Measurements from ENCODE around the gene ADD3. TPM values are rescaled to one million over a fixed set of nuclear protein-coding genes. Genes with fewer than 3 reads are reported as not detected.

ADD3 gene
- total and polyA plus RNA-seq, 2 experiments from 2014 or later = 83.2 to 216 TPM

DNA sequence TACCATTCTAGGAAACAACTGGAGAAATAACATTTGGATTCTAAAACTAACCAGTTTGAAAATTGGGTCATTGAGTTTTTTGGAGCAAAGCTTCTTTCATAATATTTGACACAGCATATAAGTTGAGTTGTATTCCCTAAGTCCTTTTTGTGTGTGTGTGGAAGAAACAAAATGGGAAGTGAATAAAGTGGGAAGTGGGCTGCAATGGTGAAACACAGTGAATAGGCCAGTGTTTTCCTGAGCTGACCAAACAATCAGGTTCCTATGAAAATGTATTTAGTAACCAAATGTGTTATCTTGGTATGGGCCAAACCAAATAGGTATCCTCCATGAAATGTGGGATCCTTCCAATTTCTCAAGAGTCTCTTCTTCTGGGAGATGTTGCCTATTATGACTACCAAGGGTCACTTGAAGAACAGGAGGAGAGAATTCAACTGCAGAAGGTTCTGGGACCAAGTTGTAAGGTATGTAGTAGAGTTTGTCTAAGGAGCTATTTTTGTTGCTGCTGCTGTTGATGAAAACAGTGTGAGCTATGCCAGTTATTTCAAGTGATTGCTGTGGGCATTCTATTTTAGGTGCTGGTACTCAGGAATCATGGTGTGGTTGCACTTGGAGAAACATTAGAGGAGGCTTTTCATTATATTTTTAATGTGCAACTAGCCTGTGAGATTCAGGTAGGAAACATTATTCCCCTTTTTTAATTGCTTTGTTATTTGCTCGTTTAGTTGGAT lies 111.3 kb downstream of the ADD3 start:
- Histone ChIP-seq H3K4me2 (no peak overlapping the region), H3K9me2 (replicated peaks; ENCODE audit: insufficient read depth) (no peaks in the 10 kb centered on the region), H3K9me3 (ENCODE audit: low read depth) (no peaks in the 10 kb centered on the region), H3K4me1 (ENCODE audit: insufficient read depth) (no peaks in the 10 kb centered on the region), H3K27ac (no peak overlapping the region), H3K36me3 (replicated peaks; ENCODE audit: insufficient read depth, low read depth) (no peaks in the 10 kb centered on the region), H3K4me3 (no peak overlapping the region), H2AFZ (no peak overlapping the region), H4K20me1 (ENCODE audit: insufficient read depth, poor library complexity, severe bottlenecking) (no peaks in the 10 kb centered on the region), H3K79me2 (peaks cover 4% of the 10 kb centered on the region), H3K27me3 (no peaks in the 10 kb centered on the region)
- WGBS (ENCODE audit: low lambda C conversion rate, missing lambda C conversion rate) = 100% methylated on average over 1 of the region's 1 CpG
- DNase-seq (ENCODE audit: low spot score) = no peak
- TF ChIP-seq EZH2phosphoT487 (IDR thresholded peaks at IDR 0.05; ENCODE audit: low read depth, severe bottlenecking, unreplicated experiment) (no peak), EZH2 (IDR thresholded peaks at IDR 0.05; ENCODE audit: borderline replicate concordance) (no peak)
- TF ChIP-seq, protein P1, sequence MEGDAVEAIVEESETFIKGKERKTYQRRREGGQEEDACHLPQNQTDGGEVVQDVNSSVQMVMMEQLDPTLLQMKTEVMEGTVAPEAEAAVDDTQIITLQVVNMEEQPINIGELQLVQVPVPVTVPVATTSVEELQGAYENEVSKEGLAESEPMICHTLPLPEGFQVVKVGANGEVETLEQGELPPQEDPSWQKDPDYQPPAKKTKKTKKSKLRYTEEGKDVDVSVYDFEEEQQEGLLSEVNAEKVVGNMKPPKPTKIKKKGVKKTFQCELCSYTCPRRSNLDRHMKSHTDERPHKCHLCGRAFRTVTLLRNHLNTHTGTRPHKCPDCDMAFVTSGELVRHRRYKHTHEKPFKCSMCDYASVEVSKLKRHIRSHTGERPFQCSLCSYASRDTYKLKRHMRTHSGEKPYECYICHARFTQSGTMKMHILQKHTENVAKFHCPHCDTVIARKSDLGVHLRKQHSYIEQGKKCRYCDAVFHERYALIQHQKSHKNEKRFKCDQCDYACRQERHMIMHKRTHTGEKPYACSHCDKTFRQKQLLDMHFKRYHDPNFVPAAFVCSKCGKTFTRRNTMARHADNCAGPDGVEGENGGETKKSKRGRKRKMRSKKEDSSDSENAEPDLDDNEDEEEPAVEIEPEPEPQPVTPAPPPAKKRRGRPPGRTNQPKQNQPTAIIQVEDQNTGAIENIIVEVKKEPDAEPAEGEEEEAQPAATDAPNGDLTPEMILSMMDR (IDR thresholded peaks at IDR 0.05; ENCODE audit: poor library complexity) = no peak

DNA sequence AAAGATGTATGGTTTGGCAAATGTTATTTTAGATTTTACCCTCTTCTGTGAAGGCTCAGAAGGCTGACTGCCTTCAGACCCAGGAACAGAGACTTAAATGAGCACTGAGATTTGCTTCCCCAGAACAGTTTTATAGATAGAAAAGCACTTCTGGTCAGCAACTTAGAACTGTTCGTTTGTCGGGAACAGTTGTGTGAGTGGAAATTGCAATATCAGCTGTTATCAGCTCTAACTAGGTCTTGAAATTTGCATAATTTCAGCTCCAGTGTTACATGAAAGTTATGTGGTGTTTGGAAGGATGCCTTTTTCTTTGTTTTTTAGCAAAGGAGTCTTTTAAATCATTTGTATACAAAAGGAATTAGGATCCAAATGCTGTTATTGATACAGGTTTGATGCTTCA lies 115.8 kb downstream of the ADD3 start:
- Histone ChIP-seq H3K4me1 (ENCODE audit: insufficient read depth) (no peaks in the 10 kb centered on the region), H3K27ac (no peak overlapping the region), H3K9me3 (ENCODE audit: low read depth) (no peaks in the 10 kb centered on the region), H3K9me2 (replicated peaks; ENCODE audit: insufficient read depth) (no peaks in the 10 kb centered on the region), H3K4me3 (no peak overlapping the region), H3K79me2 (no peaks in the 10 kb centered on the region), H3K27me3 (no peaks in the 10 kb centered on the region), H3K4me2 (no peak overlapping the region), H3K36me3 (replicated peaks; ENCODE audit: insufficient read depth, low read depth) (no peaks in the 10 kb centered on the region), H2AFZ (no peak overlapping the region), H4K20me1 (ENCODE audit: insufficient read depth, poor library complexity, severe bottlenecking) (no peaks in the 10 kb centered on the region)
- no peak for DNase-seq (ENCODE audit: low spot score)
- 95% methylated on average over 2 of the region's 2 CpGs for WGBS (ENCODE audit: low lambda C conversion rate, missing lambda C conversion rate)
- TF ChIP-seq, protein P1 (IDR thresholded peaks at IDR 0.05; ENCODE audit: poor library complexity) = no peak
- TF ChIP-seq EZH2phosphoT487 (IDR thresholded peaks at IDR 0.05; ENCODE audit: low read depth, severe bottlenecking, unreplicated experiment) = no peak
- no peak for TF ChIP-seq EZH2 (IDR thresholded peaks at IDR 0.05; ENCODE audit: borderline replicate concordance)

DNA sequence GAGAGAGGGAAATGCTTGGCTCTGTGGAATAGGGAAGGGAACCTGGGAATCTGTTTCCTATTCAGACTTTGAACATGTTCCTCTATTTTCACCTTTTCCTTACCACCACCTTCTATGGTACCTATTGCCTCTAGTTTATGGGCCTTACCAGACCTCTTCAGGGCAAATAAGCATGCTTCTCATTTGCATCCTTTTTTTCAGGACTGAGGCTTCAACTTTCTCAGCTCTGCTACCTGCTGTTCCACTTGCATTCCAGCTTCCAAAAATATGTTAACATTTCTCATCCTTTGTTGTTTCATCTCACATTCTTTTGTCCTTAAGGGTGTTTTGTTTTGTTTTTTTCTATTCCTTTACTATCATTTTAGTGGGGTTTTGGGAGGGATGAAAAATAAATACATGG lies 121.7 kb downstream of the ADD3 start:
- H3K9me3 ChIP-seq (ENCODE audit: low read depth) = no peaks in the 10 kb centered on the region
- no peaks in the 10 kb centered on the region for H3K9me2 ChIP-seq (replicated peaks; ENCODE audit: insufficient read depth)
- H3K79me2 ChIP-seq = no peaks in the 10 kb centered on the region
- no peaks in the 10 kb centered on the region for H3K4me1 ChIP-seq (ENCODE audit: insufficient read depth)
- H2AFZ ChIP-seq = no peak overlapping the region
- no peaks in the 10 kb centered on the region for H3K27me3 ChIP-seq
- no peaks in the 10 kb centered on the region for H4K20me1 ChIP-seq (ENCODE audit: insufficient read depth, poor library complexity, severe bottlenecking)
- DNase-seq (ENCODE audit: low spot score) = no peak
- TF ChIP-seq, protein P1 (IDR thresholded peaks at IDR 0.05; ENCODE audit: poor library complexity) = no peak
- no peak for TF ChIP-seq EZH2 (IDR thresholded peaks at IDR 0.05; ENCODE audit: borderline replicate concordance)
- no peak for TF ChIP-seq EZH2phosphoT487 (IDR thresholded peaks at IDR 0.05; ENCODE audit: low read depth, severe bottlenecking, unreplicated experiment)
- no peak overlapping the region for H3K4me2 ChIP-seq
- H3K36me3 ChIP-seq (replicated peaks; ENCODE audit: insufficient read depth, low read depth) = peaks cover 5% of the 10 kb centered on the region
- H3K27ac ChIP-seq = no peak overlapping the region
- no peak overlapping the region for H3K4me3 ChIP-seq

All from hepatocyte (in vitro differentiated cells).